MM.1S (cell line): Measurements from ENCODE around the gene SGPP1.

Source experiments
- DNase-seq: peaks from one replicate; pipeline ENCODE4 v3.0.0-alpha.2; 2015
- H2AFZ ChIP-seq: fragments of 300-600 bp; sonication (generic); 2 replicates; pipeline ENCODE4 v1.6.0; 2016; ENCODE audit warnings: antibody characterized with exemption, low read length
- H3F3A ChIP-seq: fragments of 300-600 bp; sonication (generic); 2 replicates; pipeline ENCODE4 v1.6.1; 2016; ENCODE audit warnings: mild to moderate bottlenecking, antibody characterized with exemption, low read length, moderate library complexity, mixed read lengths; ENCODE audit not compliant: insufficient read depth
- H3K27ac ChIP-seq: fragments of 300-600 bp; sonication (generic); 2 replicates; pipeline ENCODE4 v1.5.1; 2016; ENCODE audit warnings: mild to moderate bottlenecking, low read length
- H3K27me3 ChIP-seq: fragments of 300-600 bp; sonication (generic); replicated peaks from 2 replicates; pipeline ENCODE4 v1.6.0; 2016; ENCODE audit warnings: low read length; ENCODE audit not compliant: insufficient read depth
- H3K36me3 ChIP-seq: fragments of 300-600 bp; sonication (generic); replicated peaks from 2 replicates; pipeline ENCODE4 v1.6.1; 2016; ENCODE audit warnings: mild to moderate bottlenecking, low read length, mixed read lengths; ENCODE audit not compliant: insufficient read depth
- H3K4me1 ChIP-seq: fragments of 300-600 bp; sonication (generic); 2 replicates; pipeline ENCODE4 v1.6.1; 2016; ENCODE audit warnings: low read length, mixed read lengths
- H3K4me2 ChIP-seq: fragments of 300-600 bp; sonication (generic); 2 replicates; pipeline ENCODE4 v1.6.0; 2016; ENCODE audit warnings: low read depth, low read length
- H3K4me3 ChIP-seq: fragments of 300-600 bp; sonication (generic); 2 replicates; pipeline ENCODE4 v1.5.1; 2016; ENCODE audit warnings: low read length, mixed read lengths
- H3K79me2 ChIP-seq: fragments of 300-600 bp; sonication (generic); 2 replicates; pipeline ENCODE4 v1.6.1; 2016; ENCODE audit warnings: mixed run types, low read length, mixed read lengths
- H3K9ac ChIP-seq: fragments of 300-600 bp; sonication (generic); 2 replicates; pipeline ENCODE4 v1.6.1; 2016; ENCODE audit warnings: low read length, mixed read lengths
- H3K9me2 ChIP-seq: fragments of 300-600 bp; sonication (generic); replicated peaks from 2 replicates; pipeline ENCODE4 v1.6.1; 2016; ENCODE audit warnings: mild to moderate bottlenecking, low read length, mixed read lengths; ENCODE audit not compliant: insufficient read depth
- H3K9me3 ChIP-seq: fragments of 300-600 bp; sonication (generic); replicated peaks from 2 replicates; pipeline ENCODE4 v1.6.1; 2016; ENCODE audit warnings: mild to moderate bottlenecking, low read length, mixed read lengths; ENCODE audit not compliant: insufficient read depth
- H4K20me1 ChIP-seq: fragments of 300-600 bp; sonication (generic); 2 replicates; pipeline ENCODE4 v1.6.1; 2016; ENCODE audit warnings: mild to moderate bottlenecking, low read length, moderate library complexity, mixed read lengths; ENCODE audit not compliant: insufficient read depth
- CTCF ChIP-seq: fragments of 300-600 bp; sonication (generic); IDR thresholded peaks from 2 replicates; pipeline ENCODE4 v1.5.1; 2016; ENCODE audit warnings: antibody characterized with exemption, low read length, mixed read lengths
- EZH2 ChIP-seq: fragments of 300-600 bp; sonication (generic); optimal IDR thresholded peaks from 2 replicates; pipeline ENCODE3; 2017; ENCODE audit warnings: low read depth, mild to moderate bottlenecking, antibody characterized with exemption, low read length, mixed read lengths
- EZH2phosphoT487 ChIP-seq: fragments of 300-600 bp; sonication (generic); IDR thresholded peaks from 2 replicates; pipeline ENCODE4 v1.6.1; 2018; ENCODE audit warnings: antibody characterized with exemption, low read length

The SGPP1 gene

GRCh38 chr14:63670692-63671091 is 57.2 kb downstream of the SGPP1 start:
- Histone ChIP-seq H3K36me3 (no peaks in the 10 kb centered on the region), H3K9me2 (no peaks in the 10 kb centered on the region), H3F3A (no peaks in the 10 kb centered on the region), H3K4me3 (no peak overlapping the region), H3K27ac (no peak overlapping the region), H3K79me2 (no peaks in the 10 kb centered on the region), H3K27me3 (no peaks in the 10 kb centered on the region), H2AFZ (no peak overlapping the region), H3K9me3 (no peaks in the 10 kb centered on the region), H3K4me1 (no peaks in the 10 kb centered on the region), H4K20me1 (no peaks in the 10 kb centered on the region), H3K9ac (no peak overlapping the region), H3K4me2 (no peak overlapping the region)
- DNase-seq, result no peak
- TF ChIP-seq EZH2 (no peak), CTCF (no peak), EZH2phosphoT487 (no peak)

DNA sequence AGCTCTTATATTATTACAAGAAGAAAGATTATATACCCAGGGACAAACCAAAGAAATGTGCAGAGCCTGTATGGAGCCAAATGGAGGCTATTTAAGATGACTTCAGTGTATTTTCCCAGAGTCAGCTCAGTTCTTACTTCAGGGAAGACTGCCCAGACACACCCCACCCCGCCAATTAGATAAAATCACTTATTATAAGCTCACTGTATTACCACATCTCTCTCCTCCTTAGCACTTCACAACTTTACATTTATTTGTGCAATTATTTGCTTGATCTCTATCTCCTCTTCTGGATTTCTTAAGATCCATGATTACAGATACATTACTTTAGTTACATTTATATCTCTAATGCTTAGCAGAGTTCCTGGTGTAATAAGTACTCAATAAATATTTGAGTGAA is 61.5 kb downstream of the SGPP1 start:
- TF ChIP-seq CTCF, result no peak
- TF ChIP-seq EZH2phosphoT487, result no peak
- TF ChIP-seq EZH2, result no peak
- H3K9me3 ChIP-seq, result no peaks in the 10 kb centered on the region
- no peak for DNase-seq
- H3K4me1 ChIP-seq, result no peaks in the 10 kb centered on the region
- H3K27ac ChIP-seq, result no peak overlapping the region
- H2AFZ ChIP-seq, result no peak overlapping the region
- no peaks in the 10 kb centered on the region for H3K36me3 ChIP-seq
- H3K79me2 ChIP-seq, result no peaks in the 10 kb centered on the region
- H3K4me2 ChIP-seq, result no peak overlapping the region
- no peaks in the 10 kb centered on the region for H3K27me3 ChIP-seq
- H3F3A ChIP-seq, result no peaks in the 10 kb centered on the region
- H3K4me3 ChIP-seq, result no peak overlapping the region
- no peak overlapping the region for H3K9ac ChIP-seq
- no peaks in the 10 kb centered on the region for H3K9me2 ChIP-seq
- no peaks in the 10 kb centered on the region for H4K20me1 ChIP-seq

DNA sequence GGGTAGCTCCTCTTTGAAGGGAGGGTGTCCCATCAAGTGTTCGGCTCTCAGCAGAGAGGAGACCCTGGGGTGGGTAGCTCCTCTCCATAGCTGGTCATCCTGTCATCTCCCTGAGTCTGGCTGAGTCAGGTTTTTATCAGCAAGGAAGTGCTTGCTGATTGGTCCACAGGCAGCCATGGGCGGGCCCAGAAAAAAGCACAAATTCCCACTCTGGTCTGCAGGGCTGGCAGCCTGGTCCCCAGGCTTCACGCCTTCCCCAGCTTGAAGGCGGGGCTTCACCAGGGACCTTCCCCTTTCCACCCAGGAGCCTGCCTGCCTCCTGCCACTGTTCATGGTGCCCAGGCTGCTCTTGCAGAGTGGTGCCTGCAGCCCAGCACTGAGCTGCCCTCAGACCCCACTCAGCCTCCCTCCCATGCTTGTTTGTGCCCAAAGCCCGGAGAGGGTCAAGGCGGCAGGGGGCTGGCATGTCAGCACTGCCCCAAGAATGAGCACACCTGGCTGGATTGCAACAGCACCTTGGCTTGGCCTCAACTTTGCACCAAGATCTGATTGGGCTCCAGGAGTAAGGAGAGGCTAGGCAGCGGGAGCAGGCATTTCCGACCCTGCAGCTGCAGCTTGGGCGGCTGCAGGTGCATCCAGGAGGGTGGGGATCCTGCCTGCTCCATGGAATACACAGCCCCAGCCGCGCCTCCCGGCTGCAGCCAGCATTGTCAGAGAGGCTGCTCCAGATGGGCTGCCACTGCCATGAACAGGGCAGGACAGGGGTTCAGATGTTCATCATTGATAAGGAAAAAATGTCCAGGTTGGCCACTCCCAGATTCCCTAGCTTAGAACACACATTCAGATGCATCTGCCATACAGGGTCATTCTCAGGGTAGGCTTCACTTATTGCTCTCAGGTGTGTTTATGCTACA is 64.2 kb downstream of the SGPP1 start:
- Histone ChIP-seq H2AFZ (no peak overlapping the region), H3K4me2 (no peak overlapping the region), H3K9me3 (no peaks in the 10 kb centered on the region), H3F3A (no peaks in the 10 kb centered on the region), H3K4me1 (no peaks in the 10 kb centered on the region), H3K27ac (no peak overlapping the region), H3K4me3 (no peak overlapping the region), H4K20me1 (no peaks in the 10 kb centered on the region), H3K27me3 (no peaks in the 10 kb centered on the region), H3K9me2 (no peaks in the 10 kb centered on the region), H3K79me2 (no peaks in the 10 kb centered on the region), H3K9ac (no peak overlapping the region), H3K36me3 (no peaks in the 10 kb centered on the region)
- no peak for DNase-seq
- TF ChIP-seq EZH2 (no peak), EZH2phosphoT487 (no peak), CTCF (no peak)
